ENCODE data around the gene MAP10.

DNA sequence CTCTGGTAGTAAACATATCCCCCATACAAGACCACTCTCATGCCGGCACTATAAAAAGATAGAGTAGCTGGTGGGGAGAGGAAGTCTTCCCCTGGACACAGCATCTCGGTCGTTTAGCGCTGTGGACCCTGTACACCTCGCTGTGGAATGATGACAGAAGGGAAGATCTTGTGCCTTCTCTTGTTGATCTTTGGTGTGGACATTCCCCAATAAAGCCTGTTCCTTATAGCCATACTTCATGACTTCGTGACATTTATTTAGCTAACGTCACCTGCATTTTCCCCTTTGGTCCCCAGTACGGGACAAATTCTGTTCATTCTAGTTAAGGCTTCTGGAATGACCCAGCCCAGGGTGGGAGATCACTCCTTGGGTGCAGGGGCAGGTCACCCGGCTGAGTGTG lies 24.9 kb upstream of the MAP10 start:
- TF ChIP-seq POLR2AphosphoS5 (IDR thresholded peaks at IDR 0.05; ENCODE audit: low read depth, low read length) (no peak), TAF1 (IDR thresholded peaks at IDR 0.05; ENCODE audit: borderline replicate concordance, insufficient read depth, low read length) (no peak)
- TF ChIP-seq, protein P1, sequence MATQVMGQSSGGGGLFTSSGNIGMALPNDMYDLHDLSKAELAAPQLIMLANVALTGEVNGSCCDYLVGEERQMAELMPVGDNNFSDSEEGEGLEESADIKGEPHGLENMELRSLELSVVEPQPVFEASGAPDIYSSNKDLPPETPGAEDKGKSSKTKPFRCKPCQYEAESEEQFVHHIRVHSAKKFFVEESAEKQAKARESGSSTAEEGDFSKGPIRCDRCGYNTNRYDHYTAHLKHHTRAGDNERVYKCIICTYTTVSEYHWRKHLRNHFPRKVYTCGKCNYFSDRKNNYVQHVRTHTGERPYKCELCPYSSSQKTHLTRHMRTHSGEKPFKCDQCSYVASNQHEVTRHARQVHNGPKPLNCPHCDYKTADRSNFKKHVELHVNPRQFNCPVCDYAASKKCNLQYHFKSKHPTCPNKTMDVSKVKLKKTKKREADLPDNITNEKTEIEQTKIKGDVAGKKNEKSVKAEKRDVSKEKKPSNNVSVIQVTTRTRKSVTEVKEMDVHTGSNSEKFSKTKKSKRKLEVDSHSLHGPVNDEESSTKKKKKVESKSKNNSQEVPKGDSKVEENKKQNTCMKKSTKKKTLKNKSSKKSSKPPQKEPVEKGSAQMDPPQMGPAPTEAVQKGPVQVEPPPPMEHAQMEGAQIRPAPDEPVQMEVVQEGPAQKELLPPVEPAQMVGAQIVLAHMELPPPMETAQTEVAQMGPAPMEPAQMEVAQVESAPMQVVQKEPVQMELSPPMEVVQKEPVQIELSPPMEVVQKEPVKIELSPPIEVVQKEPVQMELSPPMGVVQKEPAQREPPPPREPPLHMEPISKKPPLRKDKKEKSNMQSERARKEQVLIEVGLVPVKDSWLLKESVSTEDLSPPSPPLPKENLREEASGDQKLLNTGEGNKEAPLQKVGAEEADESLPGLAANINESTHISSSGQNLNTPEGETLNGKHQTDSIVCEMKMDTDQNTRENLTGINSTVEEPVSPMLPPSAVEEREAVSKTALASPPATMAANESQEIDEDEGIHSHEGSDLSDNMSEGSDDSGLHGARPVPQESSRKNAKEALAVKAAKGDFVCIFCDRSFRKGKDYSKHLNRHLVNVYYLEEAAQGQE (IDR thresholded peaks at IDR 0.05; ENCODE audit: insufficient read depth in 1 of 2, low read depth in 2 of 2, low read length in 2 of 2), result no peak

All from PFSK-1 (cell line).